ENCODE results near the gene MANF. TPM values are rescaled to one million over a fixed set of nuclear protein-coding genes. Genes with fewer than 3 reads are reported as not detected.
"Not testable (repeated sequence)": the region's sequence is repeated elsewhere in the genome, so short reads cannot be mapped to it uniquely, and the experiment has no call there.

MANF gene
- total RNA-seq, 2 donors from 2014 or later: 76.4 to 157 TPM

DNA sequence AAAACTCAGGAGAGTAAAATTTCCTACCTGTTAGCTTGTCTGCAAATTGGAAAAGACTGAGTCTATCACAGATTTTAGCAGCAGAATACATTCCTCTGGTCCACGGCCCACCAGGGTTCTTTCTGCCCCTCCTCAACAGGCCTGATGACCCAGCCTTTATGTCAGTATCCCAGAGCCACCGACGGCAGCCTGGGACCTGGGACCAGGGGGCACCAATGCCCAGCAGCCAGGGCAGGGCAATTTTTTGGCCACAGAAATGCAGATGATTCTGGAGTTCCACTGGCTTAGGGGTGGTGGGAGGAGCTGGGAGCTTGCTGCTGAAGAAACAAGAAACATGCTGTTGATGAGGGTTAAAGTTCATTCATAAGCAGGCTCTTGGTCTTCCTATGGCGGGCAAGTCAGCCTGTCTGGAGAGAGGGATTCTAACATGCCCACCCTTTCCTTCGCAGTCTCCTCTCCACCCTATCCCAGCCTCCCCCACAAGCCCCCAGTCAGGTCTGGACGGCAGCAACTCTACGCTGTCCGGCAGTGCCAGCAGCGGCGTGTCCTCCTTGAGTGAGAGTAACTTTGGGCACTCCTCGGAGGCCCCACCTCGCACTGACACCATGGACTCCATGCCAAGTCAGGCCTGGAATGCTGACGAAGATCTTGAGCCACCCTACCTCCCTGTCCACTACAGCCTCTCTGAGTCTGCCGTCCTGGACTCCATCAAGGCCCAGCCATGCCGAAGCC is 4.3 kb upstream of the MANF start:
- no peak for ATAC-seq (replicated peaks)
- H3K27me3 Mint-ChIP-seq: no peaks in the 10 kb centered on the region
- H3K27ac Mint-ChIP-seq: no peak overlapping the region
- peaks cover 26% of the 10 kb centered on the region for H3K36me3 Mint-ChIP-seq (ENCODE audit: low read depth)
- H3K4me1 Mint-ChIP-seq: no peaks in the 10 kb centered on the region
- H3K9me3 Mint-ChIP-seq: no peaks in the 10 kb centered on the region
- no peak overlapping the region for H3K4me3 Mint-ChIP-seq

- Mint-ChIP-seq H3K9me3 (no peaks in the 10 kb centered on the region), H3K36me3 (ENCODE audit: low read depth) (peaks cover 31% of the 10 kb centered on the region), H3K4me1 (peaks cover 1% of the 10 kb centered on the region), H3K27me3 (no peaks in the 10 kb centered on the region), H3K27ac (no peak overlapping the region), H3K4me3 (no peak overlapping the region)
- no peak for ATAC-seq (replicated peaks)
Observed at GRCh38 chr3:51381333-51381705, 3.8 kb upstream of the MANF start.

- peaks cover 6% of the 10 kb centered on the region for H3K4me1 Mint-ChIP-seq
- no peak overlapping the region for H3K4me3 Mint-ChIP-seq
- no peaks in the 10 kb centered on the region for H3K9me3 Mint-ChIP-seq
- H3K36me3 Mint-ChIP-seq (ENCODE audit: low read depth): peaks cover 40% of the 10 kb centered on the region
- H3K27ac Mint-ChIP-seq: no peak overlapping the region
- no peaks in the 10 kb centered on the region for H3K27me3 Mint-ChIP-seq
- ATAC-seq (replicated peaks): no peak
Observed at GRCh38 chr3:51382076-51382745, 2.9 kb upstream of the MANF start.

GRCh38 chr3:51382947-51383578 is 2.0 kb upstream of the MANF start:
- peaks cover 13% of the 10 kb centered on the region for H3K4me1 Mint-ChIP-seq
- H3K4me3 Mint-ChIP-seq: peak overlapping the region; percentile 93
- H3K27ac Mint-ChIP-seq: peak overlapping the region; percentile 48
- no peak for ATAC-seq (replicated peaks)
- H3K9me3 Mint-ChIP-seq: no peaks in the 10 kb centered on the region
- peaks cover 49% of the 10 kb centered on the region for H3K36me3 Mint-ChIP-seq (ENCODE audit: low read depth)
- no peaks in the 10 kb centered on the region for H3K27me3 Mint-ChIP-seq

GRCh38 chr3:51384055-51384725 is 901 bp upstream of the MANF start:
- Mint-ChIP-seq H3K36me3 (ENCODE audit: low read depth) (peaks cover 60% of the 10 kb centered on the region), H3K4me1 (peaks cover 15% of the 10 kb centered on the region), H3K27ac (peak overlapping the region; percentile 99), H3K4me3 (peak overlapping the region; percentile 93), H3K9me3 (no peaks in the 10 kb centered on the region), H3K27me3 (no peaks in the 10 kb centered on the region)
- peak; percentile 16 for ATAC-seq (replicated peaks)

- Mint-ChIP-seq H3K9me3 (no peaks in the 10 kb centered on the region), H3K36me3 (ENCODE audit: low read depth) (peaks cover 66% of the 10 kb centered on the region), H3K27ac (peak overlapping the region; percentile 99), H3K4me3 (peak overlapping the region; percentile 93), H3K4me1 (peaks cover 18% of the 10 kb centered on the region), H3K27me3 (no peaks in the 10 kb centered on the region)
- no peak for ATAC-seq (replicated peaks)
Observed at GRCh38 chr3:51385621-51386091, 565 bp downstream of the MANF start.

DNA sequence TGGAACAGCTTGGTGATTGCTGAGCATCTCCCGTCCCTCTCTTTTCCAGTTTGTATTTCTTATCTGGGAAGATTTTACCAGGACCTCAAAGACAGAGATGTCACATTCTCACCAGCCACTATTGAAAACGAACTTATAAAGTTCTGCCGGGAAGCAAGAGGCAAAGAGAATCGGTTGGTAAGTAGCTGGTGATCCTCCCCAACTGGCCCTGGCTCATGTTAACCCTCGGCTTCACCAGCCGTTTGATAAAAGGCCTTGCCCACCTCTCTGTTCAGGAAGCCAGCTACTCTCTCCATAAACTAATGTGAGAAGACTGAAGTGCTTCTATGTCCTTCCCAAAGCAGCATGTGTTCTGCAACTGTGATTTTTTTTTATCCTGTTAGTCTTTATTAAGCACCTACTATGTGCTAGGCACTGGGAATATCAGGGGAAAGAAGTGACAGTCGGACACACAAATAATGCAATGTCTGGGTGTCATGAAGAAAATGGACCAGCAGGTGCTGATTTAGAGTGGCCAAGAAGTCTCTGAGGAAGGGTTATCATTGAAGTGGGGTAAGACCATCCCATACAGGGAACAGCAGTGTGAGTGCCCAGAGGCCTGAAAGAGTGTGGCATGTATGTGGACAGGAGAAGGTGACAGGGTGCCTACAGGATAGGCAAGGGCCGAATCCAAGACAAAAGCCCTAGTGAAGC is 1.2 kb downstream of the MANF start:
- peaks cover 66% of the 10 kb centered on the region for H3K36me3 Mint-ChIP-seq (ENCODE audit: low read depth)
- H3K9me3 Mint-ChIP-seq: no peaks in the 10 kb centered on the region
- peak overlapping the region; percentile 93 for H3K4me3 Mint-ChIP-seq
- no peak for ATAC-seq (replicated peaks)
- no peaks in the 10 kb centered on the region for H3K27me3 Mint-ChIP-seq
- H3K4me1 Mint-ChIP-seq: peaks cover 18% of the 10 kb centered on the region
- H3K27ac Mint-ChIP-seq: peak overlapping the region; percentile 99

- peak overlapping the region; percentile 99 for H3K27ac Mint-ChIP-seq
- no peaks in the 10 kb centered on the region for H3K27me3 Mint-ChIP-seq
- H3K9me3 Mint-ChIP-seq: no peaks in the 10 kb centered on the region
- H3K4me1 Mint-ChIP-seq: peaks cover 18% of the 10 kb centered on the region
- peak overlapping the region; percentile 93 for H3K4me3 Mint-ChIP-seq
- no peak for ATAC-seq (replicated peaks)
- peaks cover 66% of the 10 kb centered on the region for H3K36me3 Mint-ChIP-seq (ENCODE audit: low read depth)
Observed at GRCh38 chr3:51386852-51387229, 1.8 kb downstream of the MANF start.

- peak overlapping the region; percentile 93 for H3K4me3 Mint-ChIP-seq
- peaks cover 18% of the 10 kb centered on the region for H3K4me1 Mint-ChIP-seq
- not testable (repeated sequence) for ATAC-seq (replicated peaks); H3K27me3 Mint-ChIP-seq; H3K9me3 Mint-ChIP-seq
- H3K27ac Mint-ChIP-seq: peak overlapping the region; percentile 18
- peaks cover 67% of the 10 kb centered on the region for H3K36me3 Mint-ChIP-seq (ENCODE audit: low read depth)
Observed at GRCh38 chr3:51387281-51387680, 2.2 kb downstream of the MANF start.

GRCh38 chr3:51388286-51389029 is 3.4 kb downstream of the MANF start:
- H3K27ac Mint-ChIP-seq: peak overlapping the region; percentile 28
- H3K27me3 Mint-ChIP-seq: no peaks in the 10 kb centered on the region
- H3K4me1 Mint-ChIP-seq: peaks cover 18% of the 10 kb centered on the region
- ATAC-seq (replicated peaks): no peak
- peaks cover 76% of the 10 kb centered on the region for H3K36me3 Mint-ChIP-seq (ENCODE audit: low read depth)
- no peaks in the 10 kb centered on the region for H3K9me3 Mint-ChIP-seq
- H3K4me3 Mint-ChIP-seq: peak overlapping the region; percentile 93

DNA sequence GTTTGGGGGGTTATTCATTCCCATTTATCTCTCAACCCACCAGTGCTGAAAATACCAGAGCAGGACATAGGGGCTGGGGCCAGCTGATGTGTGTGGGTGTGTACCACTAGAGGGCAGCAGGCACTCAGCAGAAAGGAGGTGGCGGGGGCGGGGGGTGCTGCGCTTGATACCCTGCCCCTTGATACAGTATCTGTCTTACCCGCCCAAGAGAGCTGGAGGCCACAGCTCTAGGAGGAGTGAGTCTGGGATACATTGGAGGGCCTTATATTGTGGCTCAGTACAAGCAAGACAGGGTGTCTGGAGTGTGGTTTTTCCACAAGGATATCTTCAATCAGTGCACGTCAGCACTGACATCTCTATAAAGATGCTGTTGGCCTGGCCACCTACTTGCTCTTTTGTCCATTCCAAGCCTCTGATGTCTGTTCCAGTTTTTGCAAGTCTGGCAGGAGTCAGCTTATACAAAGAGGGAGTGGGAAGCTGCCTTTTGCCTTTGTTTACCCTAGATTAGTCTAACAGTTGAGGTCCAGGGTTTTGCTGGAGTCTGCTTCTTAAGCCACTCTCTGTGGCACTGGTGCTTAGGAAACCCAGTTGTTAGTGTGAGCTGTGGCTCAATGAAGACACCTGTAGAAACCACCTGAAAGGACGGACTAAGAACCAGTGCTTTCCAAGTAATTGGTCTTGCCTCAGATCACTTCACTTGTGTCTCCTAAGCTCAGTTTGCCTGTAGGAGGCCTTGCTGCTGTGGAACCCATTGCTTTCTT is 4.5 kb downstream of the MANF start:
- H3K27ac Mint-ChIP-seq: no peak overlapping the region
- peaks cover 76% of the 10 kb centered on the region for H3K36me3 Mint-ChIP-seq (ENCODE audit: low read depth)
- H3K4me1 Mint-ChIP-seq: peaks cover 23% of the 10 kb centered on the region
- H3K9me3 Mint-ChIP-seq: no peaks in the 10 kb centered on the region
- ATAC-seq (replicated peaks): no peak
- peak overlapping the region; percentile 38 for H3K4me3 Mint-ChIP-seq
- no peaks in the 10 kb centered on the region for H3K27me3 Mint-ChIP-seq

DNA sequence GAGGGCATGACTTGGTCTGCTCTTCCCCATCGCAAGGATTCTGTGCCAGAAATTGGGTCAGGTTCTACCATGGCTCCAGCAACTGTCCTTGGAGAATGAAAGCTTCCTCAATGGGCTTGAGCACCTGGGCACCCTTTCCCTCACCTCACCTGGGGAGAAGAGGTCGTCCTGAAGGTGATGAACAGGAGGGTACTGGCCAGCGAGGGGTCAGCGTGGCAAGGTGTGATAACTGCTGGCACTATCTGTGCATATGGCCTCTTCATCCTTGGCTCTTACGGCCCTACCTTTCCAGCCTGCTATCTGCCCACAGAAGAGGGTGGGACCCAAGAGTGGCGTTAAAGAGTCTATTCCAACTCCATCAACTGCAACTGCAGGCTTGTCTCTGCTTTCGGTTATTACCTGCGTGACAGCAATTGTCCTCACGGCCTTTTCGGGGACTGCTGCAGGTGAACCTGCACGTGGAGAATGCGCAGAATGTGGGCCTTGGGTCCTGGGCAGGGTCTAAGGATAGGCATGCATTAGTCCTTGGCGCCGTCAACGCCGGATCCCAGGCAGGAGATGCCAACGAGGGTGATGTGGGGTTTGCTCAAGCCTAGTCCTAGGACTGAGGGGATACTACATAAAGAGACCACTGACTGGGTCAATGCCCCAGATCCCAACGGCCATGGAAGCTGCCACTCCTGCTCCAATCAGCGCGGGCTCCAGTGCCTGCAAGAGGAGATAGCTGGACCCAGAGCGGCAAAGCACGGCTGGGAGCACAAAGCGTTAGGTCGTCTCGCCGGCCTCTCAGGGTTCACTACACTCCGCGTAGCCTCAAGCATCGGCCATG is 5.4 kb downstream of the MANF start:
- ATAC-seq (replicated peaks): peak; percentile 3
- Mint-ChIP-seq H3K4me3 (peak overlapping the region; percentile 67), H3K9me3 (no peaks in the 10 kb centered on the region), H3K27ac (no peak overlapping the region), H3K27me3 (no peaks in the 10 kb centered on the region), H3K36me3 (ENCODE audit: low read depth) (peaks cover 76% of the 10 kb centered on the region), H3K4me1 (peaks cover 31% of the 10 kb centered on the region)

Measured in activated T-helper 17 cell treated with anti-CD3 and anti-CD28 coated beads, Interleukin-2, amount 50 U/mL, for 72 hours (primary cell).